ENCODE results near the gene GPBAR1. TPM values are rescaled to one million over a fixed set of nuclear protein-coding genes. Genes with fewer than 3 reads are reported as not detected.

GPBAR1 gene
- total and polyA plus RNA-seq, 4 donors: 0.42 to 2.7 (median 1.8) TPM

DNA sequence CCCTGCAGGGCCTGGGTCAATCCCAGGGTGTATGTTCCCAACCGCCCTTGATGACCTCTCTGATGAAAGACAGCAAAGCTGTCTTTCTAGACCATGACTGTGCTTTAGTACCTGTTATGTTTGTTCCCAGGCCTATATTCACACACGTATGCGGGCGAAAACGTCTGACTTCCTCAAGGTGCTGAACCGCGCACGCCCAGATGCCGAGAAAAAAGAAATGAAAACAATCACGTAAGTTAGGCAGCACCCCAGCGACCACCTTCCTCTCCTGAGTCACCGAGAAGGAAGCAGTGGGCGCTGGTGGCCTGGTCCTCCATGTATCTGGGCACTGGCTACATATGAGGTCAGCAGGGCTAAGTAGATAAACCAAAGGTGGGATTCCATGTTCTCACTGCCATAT, 11.1 kb upstream of the GPBAR1 start (continued):
- TF ChIP-seq, protein P1, sequence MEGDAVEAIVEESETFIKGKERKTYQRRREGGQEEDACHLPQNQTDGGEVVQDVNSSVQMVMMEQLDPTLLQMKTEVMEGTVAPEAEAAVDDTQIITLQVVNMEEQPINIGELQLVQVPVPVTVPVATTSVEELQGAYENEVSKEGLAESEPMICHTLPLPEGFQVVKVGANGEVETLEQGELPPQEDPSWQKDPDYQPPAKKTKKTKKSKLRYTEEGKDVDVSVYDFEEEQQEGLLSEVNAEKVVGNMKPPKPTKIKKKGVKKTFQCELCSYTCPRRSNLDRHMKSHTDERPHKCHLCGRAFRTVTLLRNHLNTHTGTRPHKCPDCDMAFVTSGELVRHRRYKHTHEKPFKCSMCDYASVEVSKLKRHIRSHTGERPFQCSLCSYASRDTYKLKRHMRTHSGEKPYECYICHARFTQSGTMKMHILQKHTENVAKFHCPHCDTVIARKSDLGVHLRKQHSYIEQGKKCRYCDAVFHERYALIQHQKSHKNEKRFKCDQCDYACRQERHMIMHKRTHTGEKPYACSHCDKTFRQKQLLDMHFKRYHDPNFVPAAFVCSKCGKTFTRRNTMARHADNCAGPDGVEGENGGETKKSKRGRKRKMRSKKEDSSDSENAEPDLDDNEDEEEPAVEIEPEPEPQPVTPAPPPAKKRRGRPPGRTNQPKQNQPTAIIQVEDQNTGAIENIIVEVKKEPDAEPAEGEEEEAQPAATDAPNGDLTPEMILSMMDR (IDR thresholded peaks at IDR 0.05; ENCODE audit: low read depth, low read length, missing input control): no peak
- TF ChIP-seq RAD21 (IDR thresholded peaks at IDR 0.05) (no peak), HNF4G (IDR thresholded peaks at IDR 0.05) (no peak), GABPA (IDR thresholded peaks at IDR 0.05 in 1 of 2, conservative IDR thresholded peaks at IDR 0.05 in 1 of 2) (no peak), NR2F2 (IDR thresholded peaks at IDR 0.05) (no peak), TAF1 (conservative IDR thresholded peaks at IDR 0.05) (no peak), JUND (IDR thresholded peaks at IDR 0.05) (no peak)

DNA sequence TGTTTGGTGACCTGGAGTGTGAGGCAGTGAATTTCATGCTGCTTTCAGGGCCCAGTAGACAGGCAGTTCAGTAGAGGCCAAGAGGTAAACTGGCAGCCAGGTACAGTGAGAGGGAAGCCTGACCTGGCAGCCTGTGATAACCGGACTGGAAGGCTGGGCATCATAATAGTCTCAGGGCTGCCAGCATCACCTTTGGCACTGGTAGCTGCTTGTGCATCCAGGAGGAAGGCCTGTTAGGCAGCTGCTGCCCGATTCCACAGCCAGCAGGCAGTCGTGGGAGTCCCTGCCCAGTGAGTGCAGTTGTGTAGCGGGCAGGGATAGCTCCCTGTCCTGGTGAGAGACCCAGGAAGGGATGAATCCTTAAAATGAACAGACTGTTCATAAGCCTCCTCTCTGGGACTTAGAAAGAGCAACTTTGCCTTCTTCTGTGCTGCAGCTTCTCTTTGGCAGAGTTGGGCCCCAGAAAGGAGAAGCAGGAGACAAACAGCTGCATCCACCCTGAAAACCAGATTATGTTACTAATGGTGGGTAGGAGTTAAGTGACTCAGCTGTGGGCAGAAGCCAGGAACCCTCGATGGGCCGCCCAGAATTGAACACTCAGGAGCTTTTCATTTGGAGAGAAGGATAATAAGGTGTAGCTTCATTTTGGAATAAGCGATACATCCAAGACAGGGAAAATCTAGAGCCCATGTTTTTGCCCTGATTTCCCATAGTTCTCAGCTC, 8.1 kb upstream of the GPBAR1 start:
- no peak overlapping the region for H3K27ac ChIP-seq (ENCODE audit: low read depth in 1 of 2, low read length in 2 of 2)
- 88% methylated on average over 7 of the region's 7 CpGs for WGBS
- no peaks in the 10 kb centered on the region for H3K27me3 ChIP-seq (ENCODE audit: control insufficient read depth in 4 of 4, insufficient read depth in 4 of 4, low read length in 3 of 4)
- TF ChIP-seq TAF1 (conservative IDR thresholded peaks at IDR 0.05) (no peak), RAD21 (IDR thresholded peaks at IDR 0.05) (no peak), SP1 (IDR thresholded peaks at IDR 0.05) (no peak), YY1 (IDR thresholded peaks at IDR 0.05) (no peak), RXRA (IDR thresholded peaks at IDR 0.05) (no peak), JUND (IDR thresholded peaks at IDR 0.05) (no peak), HNF4G (IDR thresholded peaks at IDR 0.05) (no peak), HNF4A (conservative IDR thresholded peaks at IDR 0.05) (no peak)
- TF ChIP-seq, protein P2, sequence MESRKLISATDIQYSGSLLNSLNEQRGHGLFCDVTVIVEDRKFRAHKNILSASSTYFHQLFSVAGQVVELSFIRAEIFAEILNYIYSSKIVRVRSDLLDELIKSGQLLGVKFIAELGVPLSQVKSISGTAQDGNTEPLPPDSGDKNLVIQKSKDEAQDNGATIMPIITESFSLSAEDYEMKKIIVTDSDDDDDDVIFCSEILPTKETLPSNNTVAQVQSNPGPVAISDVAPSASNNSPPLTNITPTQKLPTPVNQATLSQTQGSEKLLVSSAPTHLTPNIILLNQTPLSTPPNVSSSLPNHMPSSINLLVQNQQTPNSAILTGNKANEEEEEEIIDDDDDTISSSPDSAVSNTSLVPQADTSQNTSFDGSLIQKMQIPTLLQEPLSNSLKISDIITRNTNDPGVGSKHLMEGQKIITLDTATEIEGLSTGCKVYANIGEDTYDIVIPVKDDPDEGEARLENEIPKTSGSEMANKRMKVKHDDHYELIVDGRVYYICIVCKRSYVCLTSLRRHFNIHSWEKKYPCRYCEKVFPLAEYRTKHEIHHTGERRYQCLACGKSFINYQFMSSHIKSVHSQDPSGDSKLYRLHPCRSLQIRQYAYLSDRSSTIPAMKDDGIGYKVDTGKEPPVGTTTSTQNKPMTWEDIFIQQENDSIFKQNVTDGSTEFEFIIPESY (IDR thresholded peaks at IDR 0.05): no peak
- no peaks in the 10 kb centered on the region for H3K4me1 ChIP-seq (ENCODE audit: control insufficient read depth in 4 of 4, insufficient read depth in 4 of 4, low read length in 3 of 4)
- no peak overlapping the region for H3K4me3 ChIP-seq (ENCODE audit: low read depth in 1 of 3, low read length in 3 of 3)
- H3K36me3 ChIP-seq (ENCODE audit: control insufficient read depth in 4 of 4, insufficient read depth in 3 of 4, low read depth in 1 of 4, low read length in 3 of 4): peaks cover 13 to 76% (median 61%) of the 10 kb centered on the region in 4 donors
- H3K9me3 ChIP-seq (ENCODE audit: control insufficient read depth in 4 of 4, low read length in 3 of 4): no peaks in the 10 kb centered on the region
- DNase-seq (ENCODE audit: low spot score): no peak
- H3K9ac ChIP-seq (ENCODE audit: low read depth in 1 of 2, low read length in 2 of 2): no peak overlapping the region

DNA sequence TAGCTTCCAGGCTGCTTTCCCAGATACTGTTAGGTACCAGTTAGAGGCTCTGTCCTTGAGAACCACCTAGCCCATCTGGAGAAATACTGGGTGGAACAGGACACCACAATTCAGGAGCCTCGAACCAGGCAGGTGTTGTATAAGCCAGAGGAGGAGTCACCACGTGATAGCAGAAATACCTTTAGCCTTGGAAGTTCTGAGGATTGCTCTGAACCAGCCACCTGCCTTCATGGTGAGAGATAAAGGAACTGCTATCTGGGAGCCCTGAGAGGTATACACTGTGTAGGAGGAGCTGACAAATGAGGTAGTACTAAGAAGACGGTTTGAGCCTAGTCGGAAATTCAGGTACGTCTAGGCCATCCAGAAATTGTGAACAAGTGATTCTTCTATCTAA, 7.6 kb upstream of the GPBAR1 start:
- Histone ChIP-seq H3K4me1 (ENCODE audit: control insufficient read depth in 4 of 4, insufficient read depth in 4 of 4, low read length in 3 of 4) (no peaks in the 10 kb centered on the region), H3K27ac (ENCODE audit: low read depth in 1 of 2, low read length in 2 of 2) (no peak overlapping the region), H3K9ac (ENCODE audit: low read depth in 1 of 2, low read length in 2 of 2) (no peak overlapping the region), H3K4me3 (ENCODE audit: low read depth in 1 of 3, low read length in 3 of 3) (no peak overlapping the region), H3K27me3 (ENCODE audit: control insufficient read depth in 4 of 4, insufficient read depth in 4 of 4, low read length in 3 of 4) (no peaks in the 10 kb centered on the region), H3K36me3 (ENCODE audit: control insufficient read depth in 4 of 4, insufficient read depth in 3 of 4, low read depth in 1 of 4, low read length in 3 of 4) (peaks cover 13 to 71% (median 57%) of the 10 kb centered on the region in 4 donors), H3K9me3 (ENCODE audit: control insufficient read depth in 4 of 4, low read length in 3 of 4) (no peaks in the 10 kb centered on the region)
- no peak for DNase-seq (ENCODE audit: low spot score)
- WGBS: 89% methylated on average over 5 of the region's 5 CpGs
- TF ChIP-seq, protein P2 (IDR thresholded peaks at IDR 0.05): no peak
- TF ChIP-seq TAF1 (conservative IDR thresholded peaks at IDR 0.05): no peak
- TF ChIP-seq, protein P3, sequence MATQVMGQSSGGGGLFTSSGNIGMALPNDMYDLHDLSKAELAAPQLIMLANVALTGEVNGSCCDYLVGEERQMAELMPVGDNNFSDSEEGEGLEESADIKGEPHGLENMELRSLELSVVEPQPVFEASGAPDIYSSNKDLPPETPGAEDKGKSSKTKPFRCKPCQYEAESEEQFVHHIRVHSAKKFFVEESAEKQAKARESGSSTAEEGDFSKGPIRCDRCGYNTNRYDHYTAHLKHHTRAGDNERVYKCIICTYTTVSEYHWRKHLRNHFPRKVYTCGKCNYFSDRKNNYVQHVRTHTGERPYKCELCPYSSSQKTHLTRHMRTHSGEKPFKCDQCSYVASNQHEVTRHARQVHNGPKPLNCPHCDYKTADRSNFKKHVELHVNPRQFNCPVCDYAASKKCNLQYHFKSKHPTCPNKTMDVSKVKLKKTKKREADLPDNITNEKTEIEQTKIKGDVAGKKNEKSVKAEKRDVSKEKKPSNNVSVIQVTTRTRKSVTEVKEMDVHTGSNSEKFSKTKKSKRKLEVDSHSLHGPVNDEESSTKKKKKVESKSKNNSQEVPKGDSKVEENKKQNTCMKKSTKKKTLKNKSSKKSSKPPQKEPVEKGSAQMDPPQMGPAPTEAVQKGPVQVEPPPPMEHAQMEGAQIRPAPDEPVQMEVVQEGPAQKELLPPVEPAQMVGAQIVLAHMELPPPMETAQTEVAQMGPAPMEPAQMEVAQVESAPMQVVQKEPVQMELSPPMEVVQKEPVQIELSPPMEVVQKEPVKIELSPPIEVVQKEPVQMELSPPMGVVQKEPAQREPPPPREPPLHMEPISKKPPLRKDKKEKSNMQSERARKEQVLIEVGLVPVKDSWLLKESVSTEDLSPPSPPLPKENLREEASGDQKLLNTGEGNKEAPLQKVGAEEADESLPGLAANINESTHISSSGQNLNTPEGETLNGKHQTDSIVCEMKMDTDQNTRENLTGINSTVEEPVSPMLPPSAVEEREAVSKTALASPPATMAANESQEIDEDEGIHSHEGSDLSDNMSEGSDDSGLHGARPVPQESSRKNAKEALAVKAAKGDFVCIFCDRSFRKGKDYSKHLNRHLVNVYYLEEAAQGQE (IDR thresholded peaks at IDR 0.05): no peak
- no peak for TF ChIP-seq RXRA (IDR thresholded peaks at IDR 0.05)
- no peak for TF ChIP-seq GABPA (IDR thresholded peaks at IDR 0.05 in 1 of 2, conservative IDR thresholded peaks at IDR 0.05 in 1 of 2)
- no peak for TF ChIP-seq FOXA1 (IDR thresholded peaks at IDR 0.05)
- no peak for TF ChIP-seq HNF4A (conservative IDR thresholded peaks at IDR 0.05)
- TF ChIP-seq, protein P4, sequence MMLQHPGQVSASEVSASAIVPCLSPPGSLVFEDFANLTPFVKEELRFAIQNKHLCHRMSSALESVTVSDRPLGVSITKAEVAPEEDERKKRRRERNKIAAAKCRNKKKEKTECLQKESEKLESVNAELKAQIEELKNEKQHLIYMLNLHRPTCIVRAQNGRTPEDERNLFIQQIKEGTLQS (IDR thresholded peaks at IDR 0.05): no peak
- TF ChIP-seq, protein P5, sequence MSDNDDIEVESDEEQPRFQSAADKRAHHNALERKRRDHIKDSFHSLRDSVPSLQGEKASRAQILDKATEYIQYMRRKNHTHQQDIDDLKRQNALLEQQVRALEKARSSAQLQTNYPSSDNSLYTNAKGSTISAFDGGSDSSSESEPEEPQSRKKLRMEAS (IDR thresholded peaks at IDR 0.05): no peak
- TF ChIP-seq FOXA2 (IDR thresholded peaks at IDR 0.05): no peak
- TF ChIP-seq RAD21 (IDR thresholded peaks at IDR 0.05): no peak

Measured in liver (tissue), 9 donors.